ENCODE results near the gene PTPN1. TPM values are rescaled to one million over a fixed set of nuclear protein-coding genes. Genes with fewer than 3 reads are reported as not detected.
A peak's percentile ranks its signal among the peaks of the same experiment; 100 is the strongest.

PTPN1 gene
- polyA plus RNA-seq, 1 of the 3 experiments (the other 2 are of a cell fraction) = 23.6 TPM

- no peak for TF ChIP-seq EZH2phosphoT487 (IDR thresholded peaks at IDR 0.05; ENCODE audit: borderline replicate concordance, low read depth)
- TF ChIP-seq ELF1 (IDR thresholded peaks at IDR 0.05) = no peak
- no peak for TF ChIP-seq TAF1 (IDR thresholded peaks at IDR 0.05; ENCODE audit: borderline replicate concordance, low read depth, low read length)
- TF ChIP-seq TEAD4 (IDR thresholded peaks at IDR 0.05; ENCODE audit: borderline replicate concordance, insufficient read depth) = no peak
- no peak for TF ChIP-seq RXRA (IDR thresholded peaks at IDR 0.05; ENCODE audit: borderline replicate concordance, low read depth)
- TF ChIP-seq, protein P1, sequence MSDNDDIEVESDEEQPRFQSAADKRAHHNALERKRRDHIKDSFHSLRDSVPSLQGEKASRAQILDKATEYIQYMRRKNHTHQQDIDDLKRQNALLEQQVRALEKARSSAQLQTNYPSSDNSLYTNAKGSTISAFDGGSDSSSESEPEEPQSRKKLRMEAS (IDR thresholded peaks at IDR 0.05; ENCODE audit: low read depth) = peak; percentile 67
- TF ChIP-seq, protein P2, sequence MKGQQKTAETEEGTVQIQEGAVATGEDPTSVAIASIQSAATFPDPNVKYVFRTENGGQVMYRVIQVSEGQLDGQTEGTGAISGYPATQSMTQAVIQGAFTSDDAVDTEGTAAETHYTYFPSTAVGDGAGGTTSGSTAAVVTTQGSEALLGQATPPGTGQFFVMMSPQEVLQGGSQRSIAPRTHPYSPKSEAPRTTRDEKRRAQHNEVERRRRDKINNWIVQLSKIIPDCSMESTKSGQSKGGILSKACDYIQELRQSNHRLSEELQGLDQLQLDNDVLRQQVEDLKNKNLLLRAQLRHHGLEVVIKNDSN (IDR thresholded peaks at IDR 0.05; ENCODE audit: borderline replicate concordance, low read depth) = no peak
- no peak for TF ChIP-seq CHD2 (IDR thresholded peaks at IDR 0.05; ENCODE audit: low read length, partially characterized antibody)
- TF ChIP-seq NFIC (IDR thresholded peaks at IDR 0.05; ENCODE audit: borderline replicate concordance) = no peak
These were observed 48.3 kb downstream of the PTPN1 start (continued) for GRCh38 chr20:50558483-50558925.

DNA sequence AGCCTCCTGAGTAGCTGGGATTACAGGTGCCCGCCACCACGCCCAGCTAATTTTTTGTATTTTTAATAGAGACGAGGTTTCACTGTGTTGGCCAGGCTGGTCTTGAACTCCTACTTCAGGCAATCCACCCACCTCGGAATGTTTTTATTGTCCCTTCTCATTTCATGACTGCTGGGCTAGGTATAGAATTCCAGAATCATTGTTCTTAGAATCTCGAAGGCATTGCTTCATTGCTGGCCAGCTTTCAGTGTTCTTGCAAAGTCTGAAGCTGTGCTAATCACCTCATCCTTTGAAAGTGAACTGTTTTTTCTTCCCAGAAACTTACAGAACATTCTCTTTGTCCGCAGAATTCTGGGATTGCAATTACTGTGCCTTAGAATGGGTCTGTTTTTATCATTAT is 49.0 kb downstream of the PTPN1 start:
- no peak overlapping the region for H3K9ac ChIP-seq
- H4K20me1 ChIP-seq (ENCODE audit: insufficient read depth) = no peaks in the 10 kb centered on the region
- 98% methylated on average over 6 of the region's 6 CpGs for WGBS (ENCODE audit: low lambda C conversion rate)
- peaks cover 9 to 20% of the 10 kb centered on the region in 2 experiments for H3K36me3 ChIP-seq (replicated peaks in 1 of 2; ENCODE audit: control insufficient read depth in 1 of 2, insufficient read depth in 2 of 2, low read length in 1 of 2)
- no peaks in the 10 kb centered on the region for H3K9me2 ChIP-seq
- H3K27ac ChIP-seq (ENCODE audit: low read depth in 2 of 2, low read length in 1 of 2) = peak overlapping the region in 1 of 2 experiments; percentile 58; a peak in 2 of 4 replicates
- CTCF ChIA-PET = interaction anchor here (1.5 kb wide), 1 partner anchor 11 kb away, joined by 4 read pairs; no protein-coding TSS in a partner anchor
- POLR2A ChIA-PET = no interaction called here
- H3K4me3 ChIP-seq (ENCODE audit: low read depth in 2 of 2, low read length in 1 of 2) = no peak overlapping the region
- no peaks in the 10 kb centered on the region for H3K27me3 ChIP-seq (ENCODE audit: insufficient read depth)
- H2AFZ ChIP-seq (ENCODE audit: low read depth) = no peak overlapping the region
- H3K4me2 ChIP-seq = no peak overlapping the region; the same call in 1 of the 2 replicates
- peaks cover 23 to 29% of the 10 kb centered on the region in 2 experiments; a peak in 3 of 4 replicates for H3K4me1 ChIP-seq (ENCODE audit: control insufficient read depth in 1 of 2, insufficient read depth in 2 of 2, low read depth in 1 of 2, low read length in 1 of 2)
- H3F3A ChIP-seq (replicated peaks; ENCODE audit: insufficient read depth) = peaks cover 24% of the 10 kb centered on the region
- TF ChIP-seq GABPA (IDR thresholded peaks at IDR 0.05; ENCODE audit: low read depth) = no peak
- no peak for TF ChIP-seq EZH2phosphoT487 (IDR thresholded peaks at IDR 0.05; ENCODE audit: borderline replicate concordance, low read depth)
- TF ChIP-seq, protein P3, sequence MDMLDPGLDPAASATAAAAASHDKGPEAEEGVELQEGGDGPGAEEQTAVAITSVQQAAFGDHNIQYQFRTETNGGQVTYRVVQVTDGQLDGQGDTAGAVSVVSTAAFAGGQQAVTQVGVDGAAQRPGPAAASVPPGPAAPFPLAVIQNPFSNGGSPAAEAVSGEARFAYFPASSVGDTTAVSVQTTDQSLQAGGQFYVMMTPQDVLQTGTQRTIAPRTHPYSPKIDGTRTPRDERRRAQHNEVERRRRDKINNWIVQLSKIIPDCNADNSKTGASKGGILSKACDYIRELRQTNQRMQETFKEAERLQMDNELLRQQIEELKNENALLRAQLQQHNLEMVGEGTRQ (IDR thresholded peaks at IDR 0.05; ENCODE audit: borderline replicate concordance, low read depth, low read length) = no peak
- TF ChIP-seq, protein P4, sequence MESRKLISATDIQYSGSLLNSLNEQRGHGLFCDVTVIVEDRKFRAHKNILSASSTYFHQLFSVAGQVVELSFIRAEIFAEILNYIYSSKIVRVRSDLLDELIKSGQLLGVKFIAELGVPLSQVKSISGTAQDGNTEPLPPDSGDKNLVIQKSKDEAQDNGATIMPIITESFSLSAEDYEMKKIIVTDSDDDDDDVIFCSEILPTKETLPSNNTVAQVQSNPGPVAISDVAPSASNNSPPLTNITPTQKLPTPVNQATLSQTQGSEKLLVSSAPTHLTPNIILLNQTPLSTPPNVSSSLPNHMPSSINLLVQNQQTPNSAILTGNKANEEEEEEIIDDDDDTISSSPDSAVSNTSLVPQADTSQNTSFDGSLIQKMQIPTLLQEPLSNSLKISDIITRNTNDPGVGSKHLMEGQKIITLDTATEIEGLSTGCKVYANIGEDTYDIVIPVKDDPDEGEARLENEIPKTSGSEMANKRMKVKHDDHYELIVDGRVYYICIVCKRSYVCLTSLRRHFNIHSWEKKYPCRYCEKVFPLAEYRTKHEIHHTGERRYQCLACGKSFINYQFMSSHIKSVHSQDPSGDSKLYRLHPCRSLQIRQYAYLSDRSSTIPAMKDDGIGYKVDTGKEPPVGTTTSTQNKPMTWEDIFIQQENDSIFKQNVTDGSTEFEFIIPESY (IDR thresholded peaks at IDR 0.05; ENCODE audit: borderline replicate concordance, low read depth) = no peak
- TF ChIP-seq MXI1 (IDR thresholded peaks at IDR 0.05; ENCODE audit: low read depth, low read length) = no peak
- TF ChIP-seq TCF12 (IDR thresholded peaks at IDR 0.05) = no peak
- TF ChIP-seq EP300 (IDR thresholded peaks at IDR 0.05; ENCODE audit: borderline replicate concordance in 1 of 2, low read depth in 1 of 2, low read length in 1 of 2) = no peak
- no peak for TF ChIP-seq YY1 (IDR thresholded peaks at IDR 0.05; ENCODE audit: low read depth)
- TF ChIP-seq GATA2 (CRISPR knock-in tag; IDR thresholded peaks at IDR 0.05) = no peak
- TF ChIP-seq MEF2A (IDR thresholded peaks at IDR 0.05; ENCODE audit: borderline replicate concordance, low read depth) = no peak
- no peak for DNase-seq
- no peaks in the 10 kb centered on the region for H3K9me3 ChIP-seq
- peaks cover 74% of the 10 kb centered on the region for H3K79me2 ChIP-seq (ENCODE audit: insufficient read depth)
